MCF 10A (cell line): ENCODE data around the gene HSF2. TPM values are rescaled to one million over a fixed set of nuclear protein-coding genes. Genes with fewer than 3 reads are reported as not detected.

ENCODE experiments used
- BruUV-seq: library from RNA; stranded (reverse); fragments of 400-500 nt; replicated peaks from 2 replicates; lab custom pipeline; 2021; lab: Mats Ljungman, UMichigan
- CTCF ChIA-PET: fragments of 300-600 bp; sonication (Branson Sonifier 250); formaldehyde crosslinking; extraction: SDS; loops from one replicate; lab custom pipeline; 2021; ENCODE audit warnings: antibody characterized with exemption, inconsistent platforms; lab: Yijun Ruan, JAX
- POLR2A ChIA-PET: fragments of 300-600, 350-650 bp; sonication (Branson Sonifier 250); formaldehyde crosslinking; extraction: SDS; loops from one replicate; lab custom pipeline; 2020; ENCODE audit warnings: antibody characterized with exemption, inconsistent platforms; lab: Yijun Ruan, JAX
- DNase-seq: peaks from one replicate; pipeline ENCODE4 v3.0.0-alpha.2; 2018; ENCODE audit not compliant: unreplicated experiment
- H3K27ac Mint-ChIP-seq: one replicate; pipeline ENCODE4 v1.8.0; 2022; ENCODE audit warnings: mild to moderate bottlenecking, low read depth, mixed read lengths; ENCODE audit not compliant: unreplicated experiment
- H3K27me3 Mint-ChIP-seq: one replicate; pipeline ENCODE4 v1.8.0; 2022; ENCODE audit warnings: mixed read lengths; ENCODE audit not compliant: insufficient read depth, unreplicated experiment
- H3K36me3 Mint-ChIP-seq: one replicate; pipeline ENCODE4 v1.8.0; 2022; ENCODE audit warnings: mild to moderate bottlenecking, moderate library complexity, mixed read lengths; ENCODE audit not compliant: insufficient read depth, unreplicated experiment
- H3K4me1 Mint-ChIP-seq: one replicate; pipeline ENCODE4 v1.8.0; 2022; ENCODE audit warnings: mixed read lengths; ENCODE audit not compliant: insufficient read depth, unreplicated experiment
- H3K4me3 Mint-ChIP-seq: one replicate; pipeline ENCODE4 v1.8.0; 2022; ENCODE audit warnings: mild to moderate bottlenecking, moderate library complexity, mixed read lengths; ENCODE audit not compliant: unreplicated experiment
- H3K9me3 Mint-ChIP-seq: one replicate; pipeline ENCODE4 v1.8.0; 2022; ENCODE audit warnings: mixed read lengths; ENCODE audit not compliant: unreplicated experiment
- CTCF ChIP-seq: fragments of 200-600 bp; IDR thresholded peaks from one replicate; pipeline ENCODE4 v1.8.0; 2022; ENCODE audit warnings: antibody characterized with exemption, mild to moderate bottlenecking; ENCODE audit not compliant: unreplicated experiment
- intact Hi-C: fragments of 100-400 bp; cut with micrococcal nuclease; formaldehyde crosslinking; loops from 2 replicates; pipeline ENCODE4 v1.14.1; 2022
- total RNA-seq: library from RNA; stranded (reverse); gene quantifications from 2 replicates; pipeline ENCODE4 v1.2.3, GENCODE V29; 2022

HSF2 gene
- total RNA-seq, 1 experiment from 2014 or later, result 8.6 TPM

GRCh38 chr6:122412001-122412400 is 12.5 kb downstream of the HSF2 start:
- ChIA-PET CTCF (interaction anchor here (0.6 kb wide), 1 partner anchor 1274 kb away, joined by 3 read pairs; no protein-coding TSS in a partner anchor), POLR2A (interaction anchor here (1.4 to 2.9 kb wide), 2 partner anchors 11 to 12 kb away, joined by 5 to 11 read pairs; no protein-coding TSS in a partner anchor)
- H3K36me3 Mint-ChIP-seq, result peaks cover 41% of the 10 kb centered on the region
- intact Hi-C loops, result no loop called here
- H3K27me3 Mint-ChIP-seq, result no peaks in the 10 kb centered on the region
- no peak for TF ChIP-seq CTCF
- H3K27ac Mint-ChIP-seq, result no peak overlapping the region
- BruUV-seq, result no TSS peak
- H3K9me3 Mint-ChIP-seq, result no peaks in the 10 kb centered on the region
- H3K4me3 Mint-ChIP-seq, result no peak overlapping the region
- peaks cover 9% of the 10 kb centered on the region for H3K4me1 Mint-ChIP-seq
- DNase-seq, result no peak

- Mint-ChIP-seq H3K4me3 (no peak overlapping the region), H3K9me3 (no peaks in the 10 kb centered on the region), H3K36me3 (peaks cover 61% of the 10 kb centered on the region), H3K4me1 (no peaks in the 10 kb centered on the region), H3K27ac (no peak overlapping the region), H3K27me3 (no peaks in the 10 kb centered on the region)
- no peak for DNase-seq
- BruUV-seq, result no TSS peak
- intact Hi-C loops, result no loop called here
- ChIA-PET CTCF (interaction anchor here (0.7 to 1.2 kb wide), 5 partner anchors 9 to 690 kb away, joined by 3 to 7 read pairs (median 3); no protein-coding TSS in a partner anchor), POLR2A (interaction anchor here (0.6 to 1.0 kb wide), 3 partner anchors 11 to 19 kb away, joined by 3 to 4 read pairs (median 4); partner anchors contain the start of gene HSF2)
- no peak for TF ChIP-seq CTCF
Measured at GRCh38 chr6:122416825-122417224, 17.4 kb downstream of the HSF2 start.

GRCh38 chr6:122422003-122422402 is 22.6 kb downstream of the HSF2 start:
- no peaks in the 10 kb centered on the region for H3K4me1 Mint-ChIP-seq
- CTCF ChIA-PET, result no interaction called here
- no peak overlapping the region for H3K4me3 Mint-ChIP-seq

More at GRCh38 chr6:122422003-122422402, 22.6 kb downstream of the HSF2 start:
- H3K27me3 Mint-ChIP-seq, result no peaks in the 10 kb centered on the region
- POLR2A ChIA-PET, result interaction anchor here (0.7 kb wide), 1 partner anchor 213 kb away, joined by 4 read pairs; no protein-coding TSS in a partner anchor
- TF ChIP-seq CTCF, result no peak
- peaks cover 48% of the 10 kb centered on the region for H3K36me3 Mint-ChIP-seq
- no peak overlapping the region for H3K27ac Mint-ChIP-seq
- DNase-seq, result no peak
- no peaks in the 10 kb centered on the region for H3K9me3 Mint-ChIP-seq
- BruUV-seq, result no TSS peak
- intact Hi-C loops, result no loop called here
